Astrocyte (in vitro differentiated cells and primary cell): ENCODE measurements around the gene NAGLU. TPM values are rescaled to one million over a fixed set of nuclear protein-coding genes. Genes with fewer than 3 reads are reported as not detected.
A peak's percentile ranks its signal among the peaks of the same experiment; 100 is the strongest.

Experiments used
- DNase-seq: peaks from one replicate; pipeline ENCODE4 v3.0.0-alpha.2; 2010; ENCODE audit warnings: low read depth
- FAIRE-seq: peaks from 2 replicates; lab custom pipeline; 2011; peaks lifted over from hg19 to GRCh38; lab: Jason Lieb, UNC
- H2AFZ ChIP-seq: 2 replicates; pipeline ENCODE4 v1.6.0; 2012; ENCODE audit warnings: low read depth, low read length, inconsistent platforms
- H3K27ac ChIP-seq: 2 replicates; pipeline ENCODE4 v1.5.1; 2011; ENCODE audit warnings: low read depth, low read length, inconsistent platforms
- H3K27me3 ChIP-seq: 2 replicates; pipeline ENCODE4 v1.6.0; 2011; ENCODE audit warnings: low read length, inconsistent platforms; ENCODE audit not compliant: insufficient read depth
- H3K36me3 ChIP-seq: 2 replicates; pipeline ENCODE4 v1.5.1; 2011; ENCODE audit warnings: low read length, inconsistent platforms; ENCODE audit not compliant: insufficient read depth
- H3K4me1 ChIP-seq: 2 replicates; pipeline ENCODE4 v1.5.1; 2011; ENCODE audit warnings: low read length, inconsistent platforms; ENCODE audit not compliant: insufficient read depth
- H3K4me2 ChIP-seq: 2 replicates; pipeline ENCODE4 v1.6.0; 2012; ENCODE audit warnings: low read length, inconsistent platforms
- H3K4me3 ChIP-seq: 2 replicates; pipeline ENCODE4 v1.5.1; 2011; ENCODE audit warnings: low read depth, mild to moderate bottlenecking, low read length, inconsistent platforms; ENCODE audit not compliant: insufficient read depth
- H3K79me2 ChIP-seq: 2 replicates; pipeline ENCODE4 v1.6.0; 2012; ENCODE audit warnings: mild to moderate bottlenecking, low read length, inconsistent platforms; ENCODE audit not compliant: insufficient read depth
- H3K9ac ChIP-seq: 2 replicates; pipeline ENCODE4 v1.6.0; 2012; ENCODE audit warnings: mild to moderate bottlenecking, low read length, inconsistent platforms
- H3K9me3 ChIP-seq: 2 replicates; pipeline ENCODE4 v1.5.1; 2012; ENCODE audit warnings: low read depth, mild to moderate bottlenecking, low read length, inconsistent platforms; ENCODE audit not compliant: insufficient read depth
- H4K20me1 ChIP-seq: 2 replicates; pipeline ENCODE4 v1.6.0; 2012; ENCODE audit warnings: low read length, inconsistent platforms; ENCODE audit not compliant: insufficient read depth
- H3K27ac Mint-ChIP-seq: one replicate; pipeline ENCODE4 v1.8.0; 2021; ENCODE audit warnings: mild to moderate bottlenecking, mixed read lengths; ENCODE audit not compliant: unreplicated experiment
- H3K27me3 Mint-ChIP-seq: one replicate; pipeline ENCODE4 v1.8.0; 2021; ENCODE audit warnings: low read depth, mixed read lengths; ENCODE audit not compliant: unreplicated experiment
- H3K36me3 Mint-ChIP-seq: one replicate; pipeline ENCODE4 v1.8.0; 2021; ENCODE audit warnings: low read depth, mixed read lengths; ENCODE audit not compliant: unreplicated experiment
- H3K4me1 Mint-ChIP-seq: one replicate; pipeline ENCODE4 v1.8.0; 2021; ENCODE audit warnings: low read depth, mixed read lengths; ENCODE audit not compliant: unreplicated experiment
- H3K4me3 Mint-ChIP-seq: one replicate; pipeline ENCODE4 v1.8.0; 2021; ENCODE audit warnings: mild to moderate bottlenecking, moderate library complexity, mixed read lengths; ENCODE audit not compliant: unreplicated experiment
- H3K9me3 Mint-ChIP-seq: one replicate; pipeline ENCODE4 v1.8.0; 2021; ENCODE audit warnings: mild to moderate bottlenecking, mixed read lengths; ENCODE audit not compliant: unreplicated experiment
- EZH2 ChIP-seq: IDR thresholded peaks from 2 replicates; pipeline ENCODE4 v1.6.1; 2012; ENCODE audit warnings: mild to moderate bottlenecking, low read length, inconsistent platforms; ENCODE audit not compliant: insufficient read depth
- total RNA-seq: library from RNA; stranded (reverse); gene quantifications from 2 replicates; pipeline ENCODE4 v1.2.1, GENCODE V29; 2021
- TF ChIP-seq, protein P1 (sequence below): IDR thresholded peaks from 2 replicates; pipeline ENCODE4 v1.5.1; 2011; ENCODE audit warnings: low read depth, mild to moderate bottlenecking, inconsistent platforms, low read length, moderate library complexity; ENCODE audit not compliant: insufficient read depth

The NAGLU gene
- total RNA-seq, 1 donor from 2014 or later = 19.3 TPM

DNA sequence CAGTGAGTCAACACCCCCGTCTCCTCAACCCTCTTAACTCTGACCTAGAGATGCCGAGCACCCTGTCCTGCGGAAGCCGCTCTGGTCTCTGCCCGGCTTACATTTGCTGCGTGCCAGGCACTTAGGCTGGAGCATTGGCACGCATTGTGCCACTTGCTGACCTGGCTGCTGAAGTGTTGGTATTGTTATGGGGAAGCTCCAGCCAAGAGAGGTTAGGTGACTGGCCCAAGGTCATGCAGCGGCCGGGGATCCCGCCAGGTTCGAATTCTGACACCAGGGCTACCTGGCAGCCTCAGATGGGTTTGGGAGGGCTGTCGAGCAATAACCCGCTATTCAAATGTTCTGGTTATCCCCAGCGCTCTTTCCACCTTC is 11.6 kb downstream of the NAGLU start:
- peaks cover 9% of the 10 kb centered on the region for H4K20me1 ChIP-seq
- H3K4me1 ChIP-seq = no peaks in the 10 kb centered on the region
- no peak for TF ChIP-seq EZH2
- TF ChIP-seq, protein P1, sequence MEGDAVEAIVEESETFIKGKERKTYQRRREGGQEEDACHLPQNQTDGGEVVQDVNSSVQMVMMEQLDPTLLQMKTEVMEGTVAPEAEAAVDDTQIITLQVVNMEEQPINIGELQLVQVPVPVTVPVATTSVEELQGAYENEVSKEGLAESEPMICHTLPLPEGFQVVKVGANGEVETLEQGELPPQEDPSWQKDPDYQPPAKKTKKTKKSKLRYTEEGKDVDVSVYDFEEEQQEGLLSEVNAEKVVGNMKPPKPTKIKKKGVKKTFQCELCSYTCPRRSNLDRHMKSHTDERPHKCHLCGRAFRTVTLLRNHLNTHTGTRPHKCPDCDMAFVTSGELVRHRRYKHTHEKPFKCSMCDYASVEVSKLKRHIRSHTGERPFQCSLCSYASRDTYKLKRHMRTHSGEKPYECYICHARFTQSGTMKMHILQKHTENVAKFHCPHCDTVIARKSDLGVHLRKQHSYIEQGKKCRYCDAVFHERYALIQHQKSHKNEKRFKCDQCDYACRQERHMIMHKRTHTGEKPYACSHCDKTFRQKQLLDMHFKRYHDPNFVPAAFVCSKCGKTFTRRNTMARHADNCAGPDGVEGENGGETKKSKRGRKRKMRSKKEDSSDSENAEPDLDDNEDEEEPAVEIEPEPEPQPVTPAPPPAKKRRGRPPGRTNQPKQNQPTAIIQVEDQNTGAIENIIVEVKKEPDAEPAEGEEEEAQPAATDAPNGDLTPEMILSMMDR = no peak
- H3K4me2 ChIP-seq = peak overlapping the region; percentile 78
- Mint-ChIP-seq H3K27ac (no peak overlapping the region), H3K4me1 (peaks cover 5% of the 10 kb centered on the region), H3K9me3 (no peaks in the 10 kb centered on the region), H3K36me3 (peaks cover 4% of the 10 kb centered on the region), H3K27me3 (peaks cover 2% of the 10 kb centered on the region), H3K4me3 (peak overlapping the region; percentile 75)
- FAIRE-seq (no peak), DNase-seq (no peak)
- H3K27ac ChIP-seq = no peak overlapping the region
- no peaks in the 10 kb centered on the region for H3K36me3 ChIP-seq
- no peaks in the 10 kb centered on the region for H3K9me3 ChIP-seq
- H2AFZ ChIP-seq = no peak overlapping the region
- no peak overlapping the region for H3K9ac ChIP-seq
- H3K27me3 ChIP-seq = no peaks in the 10 kb centered on the region
- no peaks in the 10 kb centered on the region for H3K79me2 ChIP-seq
- H3K4me3 ChIP-seq = no peak overlapping the region

DNA sequence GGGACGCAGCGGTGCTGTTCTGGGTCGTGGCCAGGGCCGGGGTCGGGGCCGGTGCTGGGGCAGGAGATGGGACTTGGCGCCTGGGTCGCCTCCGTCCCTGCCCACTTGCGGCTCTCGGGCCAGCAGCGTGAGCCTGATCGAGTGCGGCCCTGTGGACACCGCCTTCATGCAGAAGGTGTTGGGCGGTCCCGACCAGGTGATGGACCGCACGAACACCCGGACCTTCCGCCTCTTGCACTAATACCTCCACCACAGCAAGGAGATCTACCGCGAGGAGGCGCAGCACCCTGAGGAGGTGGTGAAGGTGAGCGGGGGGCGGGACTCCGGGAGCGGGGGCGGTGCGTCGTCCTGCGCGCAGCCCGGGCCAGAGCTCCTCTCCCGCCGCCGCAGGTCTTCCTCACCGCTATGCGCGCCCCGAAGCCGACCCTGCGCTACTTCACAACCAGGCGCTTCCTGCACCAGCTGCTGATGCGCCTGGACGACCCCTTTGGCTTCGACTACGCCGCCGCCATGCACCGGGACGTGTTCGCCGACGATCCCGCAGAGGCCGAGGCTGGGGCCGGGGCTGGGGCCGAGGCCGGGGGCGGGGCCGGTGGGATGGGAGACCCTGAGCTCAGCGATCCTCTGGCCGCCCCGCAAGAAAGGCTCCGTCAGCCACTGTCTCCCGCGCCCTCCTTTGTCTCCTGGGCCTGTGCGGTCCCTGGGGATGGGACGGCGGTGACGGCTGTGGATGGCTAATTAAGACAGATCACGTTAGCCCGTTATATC is 12.2 kb downstream of the NAGLU start:
- H3K27ac ChIP-seq = no peak overlapping the region
- no peak overlapping the region for H3K27ac Mint-ChIP-seq
- no peak overlapping the region for H3K9ac ChIP-seq
- H2AFZ ChIP-seq = peak overlapping the region; percentile 47
- H3K27me3 Mint-ChIP-seq = peaks cover 2% of the 10 kb centered on the region
- no peaks in the 10 kb centered on the region for H3K36me3 ChIP-seq
- no peaks in the 10 kb centered on the region for H3K9me3 Mint-ChIP-seq
- peaks cover 5% of the 10 kb centered on the region for H3K79me2 ChIP-seq
- no peaks in the 10 kb centered on the region for H3K27me3 ChIP-seq
- FAIRE-seq (no peak), DNase-seq (no peak)
- no peak for TF ChIP-seq EZH2
- TF ChIP-seq, protein P1 = peak; percentile 7
- no peak overlapping the region for H3K4me3 ChIP-seq
- peaks cover 5% of the 10 kb centered on the region for H3K4me1 Mint-ChIP-seq
- H3K36me3 Mint-ChIP-seq = peaks cover 2% of the 10 kb centered on the region
- H3K4me2 ChIP-seq = peak overlapping the region; percentile 78
- H3K4me1 ChIP-seq = peaks cover under 1% of the 10 kb centered on the region
- H4K20me1 ChIP-seq = peaks cover 9% of the 10 kb centered on the region
- peak overlapping the region; percentile 54 for H3K4me3 Mint-ChIP-seq
- no peaks in the 10 kb centered on the region for H3K9me3 ChIP-seq
